Neural crest cell (in vitro differentiated cells): ENCODE measurements around the gene EML3. TPM values are rescaled to one million over a fixed set of nuclear protein-coding genes. Genes with fewer than 3 reads are reported as not detected.

Source experiments
- DNase-seq: peaks from one replicate; pipeline ENCODE4 v3.0.0; 2021; ENCODE audit warnings: low read depth, mixed read lengths, low spot score
- H3K27ac Mint-ChIP-seq: one replicate; pipeline ENCODE4 v1.8.0; 2021; ENCODE audit warnings: mild to moderate bottlenecking, mixed read lengths; ENCODE audit not compliant: unreplicated experiment
- H3K27me3 Mint-ChIP-seq: 2 replicates; pipeline ENCODE4 v1.8.0; 2021; ENCODE audit warnings: low read depth, mild to moderate bottlenecking, mixed read lengths
- H3K36me3 Mint-ChIP-seq: 2 replicates; pipeline ENCODE4 v1.8.0; 2021; ENCODE audit warnings: low read depth, mild to moderate bottlenecking, mixed read lengths
- H3K4me1 Mint-ChIP-seq: 2 replicates; pipeline ENCODE4 v1.8.0; 2021; ENCODE audit warnings: mixed read lengths
- H3K4me3 Mint-ChIP-seq: one replicate; pipeline ENCODE4 v1.8.0; 2021; ENCODE audit warnings: mild to moderate bottlenecking, mixed read lengths
- H3K9me3 Mint-ChIP-seq: 2 replicates; pipeline ENCODE4 v1.8.0; 2021; ENCODE audit warnings: mixed read lengths
- CTCF ChIP-seq: fragments of 200-600 bp; sonication (generic); conservative IDR thresholded peaks from 2 replicates; pipeline ENCODE4 v1.5.0; 2021; ENCODE audit warnings: antibody characterized with exemption, mild to moderate bottlenecking
- total RNA-seq: library from RNA; stranded (reverse); gene quantifications from 2 replicates; pipeline ENCODE4 v1.2.1, GENCODE V29; 2021

Gene EML3
- total RNA-seq, 1 donor from 2014 or later: 40.0 TPM

DNA sequence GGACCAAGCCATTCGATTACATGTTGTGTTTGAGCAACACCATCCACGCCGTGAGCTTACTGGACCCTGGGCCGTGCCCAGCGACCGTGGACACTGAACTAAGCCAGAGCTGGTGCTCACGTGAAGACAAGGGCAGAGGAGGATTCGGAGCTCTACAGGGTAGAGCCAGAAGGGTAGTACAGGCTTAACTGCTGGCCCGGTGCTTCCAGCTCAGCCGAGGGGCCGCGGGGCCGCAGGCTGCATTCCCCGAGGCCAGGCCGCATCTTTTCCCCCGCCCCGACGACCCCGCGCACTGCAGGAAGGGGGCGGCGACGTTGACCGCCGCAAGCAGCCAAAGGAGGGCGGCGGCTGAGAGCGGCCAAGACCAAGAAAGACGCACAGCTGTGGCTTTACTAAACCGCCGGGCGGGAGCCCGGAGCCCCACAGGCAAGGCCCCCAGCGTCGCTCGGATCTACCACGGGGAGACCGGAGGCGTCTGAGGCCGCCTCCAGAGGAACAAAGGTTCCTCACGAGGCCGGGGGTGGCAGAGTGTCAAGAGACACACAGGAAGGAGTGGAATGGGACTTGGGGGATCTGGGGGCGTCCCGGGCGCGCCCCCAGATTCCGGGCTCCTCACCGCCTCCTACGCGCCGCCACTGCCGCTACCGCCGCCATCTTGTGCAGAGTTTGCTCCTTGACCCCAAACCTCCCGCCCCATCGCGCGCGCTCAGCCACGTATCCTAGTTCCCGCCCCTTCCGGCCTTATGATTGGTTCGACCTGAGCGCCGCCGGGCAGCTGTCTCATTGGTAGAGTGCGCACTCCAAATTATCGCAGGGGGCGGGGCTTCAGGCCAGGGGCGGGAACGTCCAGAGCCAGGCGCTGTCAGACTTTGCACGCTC, 33.6 kb upstream of the EML3 start, which contains the start of gene GANAB:
TSS of gene GANAB (minus strand) at position 668 of the 879 bp plus-strand sequence. CDS start at position 654, 14 bp downstream.
- Mint-ChIP-seq H3K36me3 (peaks cover 2% of the 10 kb centered on the region), H3K27me3 (peaks cover 3% of the 10 kb centered on the region), H3K4me3 (peak within 1 kb of the TSS; percentile 99), H3K27ac (peak within 1 kb of the TSS; percentile 99), H3K9me3 (no peaks in the 10 kb centered on the region), H3K4me1 (peaks cover 18% of the 10 kb centered on the region)
- no peak for TF ChIP-seq CTCF
- peak; percentile 98 for DNase-seq

DNA sequence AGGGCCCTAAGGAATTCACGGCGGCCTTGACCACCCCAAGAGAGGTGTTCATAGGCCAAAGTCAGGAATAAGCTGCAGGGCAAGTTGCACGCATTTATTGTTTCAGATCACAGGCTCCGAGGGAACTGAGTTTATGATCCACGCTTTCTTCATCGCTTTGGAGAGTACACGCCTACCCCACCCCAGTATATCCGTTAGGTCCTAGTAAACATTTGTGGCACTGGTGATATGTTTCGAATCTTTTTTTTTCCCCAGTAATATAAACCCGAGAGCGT, 33.0 kb upstream of the EML3 start:
- Mint-ChIP-seq H3K4me3 (peak overlapping the region; percentile 99), H3K27me3 (peaks cover 3% of the 10 kb centered on the region), H3K4me1 (peaks cover 22% of the 10 kb centered on the region), H3K36me3 (peaks cover 2% of the 10 kb centered on the region), H3K27ac (peak overlapping the region; percentile 99), H3K9me3 (no peaks in the 10 kb centered on the region)
- TF ChIP-seq CTCF: no peak
- no peak for DNase-seq

GRCh38 chr11:62644220-62644619, 31.6 kb upstream of the EML3 start:
- Mint-ChIP-seq H3K4me3 (peak overlapping the region; percentile 49), H3K27me3 (peaks cover 3% of the 10 kb centered on the region), H3K4me1 (peaks cover 28% of the 10 kb centered on the region), H3K27ac (no peak overlapping the region), H3K36me3 (peaks cover 8% of the 10 kb centered on the region), H3K9me3 (no peaks in the 10 kb centered on the region)
- DNase-seq: no peak
- no peak for TF ChIP-seq CTCF

DNA sequence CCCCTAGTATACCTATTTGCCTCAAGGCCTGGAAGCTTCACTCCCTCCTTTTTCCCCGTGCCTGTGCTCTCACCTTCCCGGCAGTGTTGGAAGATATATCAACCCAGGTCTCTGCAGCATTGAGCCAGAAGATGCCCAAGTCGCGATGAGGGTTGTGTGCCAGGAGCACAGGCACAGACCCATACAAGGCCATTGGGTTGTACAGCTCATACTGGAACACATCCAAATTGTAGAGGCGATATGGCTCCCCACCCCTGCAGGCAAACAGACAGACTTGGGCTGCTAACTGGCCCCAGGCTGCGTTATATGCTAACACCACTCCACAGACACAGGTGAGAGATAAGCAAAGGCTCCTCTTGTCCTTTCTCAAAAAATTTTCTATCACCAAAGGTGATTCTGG, 19.9 kb upstream of the EML3 start:
- TF ChIP-seq CTCF: no peak
- Mint-ChIP-seq H3K36me3 (peaks cover 27% of the 10 kb centered on the region), H3K4me3 (no peak overlapping the region), H3K4me1 (no peaks in the 10 kb centered on the region), H3K9me3 (no peaks in the 10 kb centered on the region), H3K27me3 (no peaks in the 10 kb centered on the region), H3K27ac (peak overlapping the region; percentile 13)
- DNase-seq: no peak

DNA sequence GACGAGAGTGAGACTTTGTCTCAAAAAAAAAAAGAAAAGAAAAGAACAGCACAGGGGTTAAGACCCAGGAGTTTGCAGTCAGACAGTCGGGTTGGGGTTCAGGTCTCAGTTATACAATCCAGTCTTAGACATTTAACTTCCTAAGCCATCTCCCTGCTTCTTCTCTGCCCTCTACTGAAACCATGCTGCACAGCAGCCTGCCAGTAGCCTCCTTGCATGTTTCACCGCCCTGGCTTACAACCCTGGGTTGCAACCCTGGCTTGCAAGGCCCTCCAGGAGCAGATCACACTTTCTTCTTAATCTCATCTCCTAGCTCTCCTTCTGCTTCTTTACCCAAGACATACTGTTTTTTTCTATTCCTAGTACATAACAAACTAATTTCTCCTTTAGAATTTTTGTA, 15.1 kb upstream of the EML3 start:
- Mint-ChIP-seq H3K9me3 (no peaks in the 10 kb centered on the region), H3K36me3 (peaks cover 30% of the 10 kb centered on the region), H3K27ac (no peak overlapping the region), H3K27me3 (no peaks in the 10 kb centered on the region), H3K4me3 (no peak overlapping the region), H3K4me1 (no peaks in the 10 kb centered on the region)
- no peak for TF ChIP-seq CTCF
- DNase-seq: no peak
